SK-N-MC (cell line): Measurements from ENCODE around the gene LATS2.

Experiments
- EZH2 ChIP-seq: fragments of 200-600 bp; sonication (generic); IDR thresholded peaks from one replicate; pipeline ENCODE4 v1.6.1; 2017; ENCODE audit warnings: antibody characterized with exemption
- POLR2AphosphoS5 ChIP-seq: IDR thresholded peaks from 2 replicates; pipeline ENCODE4 v1.6.1; 2012; ENCODE audit warnings: mild to moderate bottlenecking, low read depth, low read length, borderline replicate concordance

- TF ChIP-seq EZH2 (no peak), POLR2AphosphoS5 (no peak)
Observed at GRCh38 chr13:20983386-20983785, 78.0 kb downstream of the LATS2 start.
